D721Med (cell line): ENCODE results near the gene TMEM179.

Experiments
- DNase-seq: peaks from one replicate; pipeline ENCODE4 v3.0.0; 2011; ENCODE audit warnings: low spot score; ENCODE audit not compliant: insufficient read length
- FAIRE-seq: peaks from 2 replicates; lab custom pipeline; 2011; peaks lifted over from hg19 to GRCh38; lab: Jason Lieb, UNC
- TF ChIP-seq, protein P1 (sequence below): IDR thresholded peaks from 2 replicates; pipeline ENCODE4 v1.5.1; 2012; ENCODE audit warnings: mild to moderate bottlenecking, control low read depth; ENCODE audit not compliant: insufficient read depth; ENCODE audit errors: missing control alignments

The TMEM179 gene

DNA sequence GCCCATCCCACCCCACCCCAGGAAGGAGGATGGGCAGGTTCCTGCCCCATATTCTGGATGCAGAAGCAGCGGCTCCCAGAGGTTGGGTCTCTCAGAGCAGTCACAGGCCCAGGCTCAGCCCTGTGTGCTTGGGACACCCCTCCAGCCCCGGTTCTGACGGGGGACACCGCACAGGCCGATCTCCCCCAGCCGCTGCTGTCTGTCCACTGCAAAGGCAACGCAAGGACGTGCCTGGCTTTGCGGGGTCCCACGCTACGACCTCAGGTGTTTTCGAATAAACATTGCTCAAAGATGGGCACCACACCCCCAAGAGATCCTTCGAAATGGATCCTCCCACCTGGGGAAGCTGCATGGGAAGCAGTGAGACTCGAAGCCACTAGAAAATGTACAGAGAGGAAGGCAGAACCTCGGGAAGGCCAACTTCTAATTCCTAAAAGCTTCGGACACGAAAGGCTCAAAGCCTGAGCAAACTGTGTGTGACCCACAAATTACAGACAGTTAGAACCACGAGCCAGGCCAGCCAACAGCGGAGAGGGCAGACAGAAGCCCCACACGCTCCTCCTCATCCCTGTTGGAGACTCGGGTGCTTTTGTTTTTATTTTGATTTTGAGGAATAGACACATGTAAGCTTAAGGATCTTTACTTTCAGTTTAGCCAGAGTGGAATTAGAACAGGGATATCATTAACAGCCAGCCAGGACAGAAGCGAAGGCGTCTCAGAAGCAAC is 14.2 kb downstream of the TMEM179 start:
- TF ChIP-seq, protein P1, sequence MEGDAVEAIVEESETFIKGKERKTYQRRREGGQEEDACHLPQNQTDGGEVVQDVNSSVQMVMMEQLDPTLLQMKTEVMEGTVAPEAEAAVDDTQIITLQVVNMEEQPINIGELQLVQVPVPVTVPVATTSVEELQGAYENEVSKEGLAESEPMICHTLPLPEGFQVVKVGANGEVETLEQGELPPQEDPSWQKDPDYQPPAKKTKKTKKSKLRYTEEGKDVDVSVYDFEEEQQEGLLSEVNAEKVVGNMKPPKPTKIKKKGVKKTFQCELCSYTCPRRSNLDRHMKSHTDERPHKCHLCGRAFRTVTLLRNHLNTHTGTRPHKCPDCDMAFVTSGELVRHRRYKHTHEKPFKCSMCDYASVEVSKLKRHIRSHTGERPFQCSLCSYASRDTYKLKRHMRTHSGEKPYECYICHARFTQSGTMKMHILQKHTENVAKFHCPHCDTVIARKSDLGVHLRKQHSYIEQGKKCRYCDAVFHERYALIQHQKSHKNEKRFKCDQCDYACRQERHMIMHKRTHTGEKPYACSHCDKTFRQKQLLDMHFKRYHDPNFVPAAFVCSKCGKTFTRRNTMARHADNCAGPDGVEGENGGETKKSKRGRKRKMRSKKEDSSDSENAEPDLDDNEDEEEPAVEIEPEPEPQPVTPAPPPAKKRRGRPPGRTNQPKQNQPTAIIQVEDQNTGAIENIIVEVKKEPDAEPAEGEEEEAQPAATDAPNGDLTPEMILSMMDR, result no peak
- FAIRE-seq (no peak), DNase-seq (no peak)

DNA sequence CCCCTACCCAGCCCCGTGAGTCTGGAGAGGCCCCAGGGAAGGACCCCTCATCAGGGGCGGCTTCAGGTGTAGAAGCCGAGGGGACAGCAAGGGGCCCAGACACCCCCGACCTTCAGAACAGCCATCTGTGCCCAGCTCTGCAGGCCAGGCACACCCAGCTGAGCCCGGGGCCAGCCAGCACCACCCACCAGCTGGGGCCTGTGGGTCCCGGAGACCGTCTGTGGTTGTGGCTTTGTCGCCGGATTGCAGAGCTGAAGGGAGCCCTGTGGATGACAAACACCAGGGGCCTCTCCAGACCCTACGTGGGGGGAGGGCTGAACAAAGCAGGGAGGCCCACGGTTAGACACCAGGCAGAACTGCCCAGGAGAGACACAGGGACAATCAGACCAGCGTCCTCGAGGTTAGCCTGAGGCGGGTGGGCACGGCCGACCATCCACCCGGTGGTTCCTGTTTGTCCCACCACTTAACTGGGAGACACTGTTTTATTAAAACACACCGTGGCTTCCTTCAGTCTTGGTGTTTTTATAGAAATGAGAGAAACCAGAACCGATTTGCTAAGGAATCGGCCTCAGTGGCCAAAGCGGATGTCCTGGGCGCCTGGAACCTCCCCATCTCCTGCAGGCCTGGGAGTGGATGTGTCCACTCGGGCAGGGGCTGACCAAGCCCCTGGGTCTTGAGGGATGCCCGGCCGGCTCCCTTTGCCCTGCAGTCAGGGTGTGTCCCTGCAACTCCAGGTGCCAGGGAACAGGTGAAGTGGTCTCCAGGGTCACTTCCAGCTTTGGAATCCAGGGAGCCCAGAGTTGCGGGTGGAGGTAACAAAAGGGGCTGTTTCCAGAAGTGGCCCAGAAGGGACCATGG is 15.0 kb downstream of the TMEM179 start:
- no peak for FAIRE-seq

DNA sequence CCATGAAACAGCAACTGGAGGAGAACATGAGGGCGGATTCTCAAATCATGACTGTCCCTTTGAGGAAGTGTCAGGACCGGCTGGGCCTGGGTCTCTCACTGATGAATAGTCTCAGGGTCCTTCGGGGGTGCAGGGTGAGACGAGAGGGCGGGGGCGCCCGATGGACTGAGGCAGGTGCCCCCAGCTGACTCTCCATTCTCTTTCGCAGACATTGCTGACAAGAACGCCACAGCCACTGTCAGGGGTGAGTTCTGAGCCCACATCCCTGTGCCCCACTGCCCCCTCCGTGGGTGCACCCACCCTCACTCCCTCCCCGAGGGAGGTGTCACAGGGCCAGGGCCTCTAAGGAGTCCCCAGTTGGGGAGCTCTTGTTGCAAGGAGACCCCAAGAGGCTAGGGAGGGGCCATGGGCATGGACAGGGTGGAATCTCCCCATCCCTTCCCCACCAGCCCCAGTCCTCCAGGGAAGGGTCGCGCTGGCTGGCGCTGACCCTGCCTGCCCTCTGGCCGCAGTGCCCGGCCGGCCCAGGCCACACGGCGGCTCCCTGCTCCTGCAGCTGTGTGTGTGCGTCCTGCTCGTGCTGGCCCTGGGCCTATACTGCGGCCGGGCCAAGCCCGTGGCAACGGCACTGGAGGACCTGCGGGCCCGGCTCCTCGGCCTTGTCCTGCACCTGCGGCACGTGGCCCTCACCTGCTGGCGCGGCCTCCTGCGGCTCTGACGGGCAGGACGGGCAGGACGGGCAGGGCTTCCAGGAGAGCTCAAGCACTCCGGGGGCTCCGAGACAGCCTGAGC is 16.3 kb downstream of the TMEM179 start:
- TF ChIP-seq, protein P1, result no peak
- no peak for DNase-seq
- FAIRE-seq, result no peak

More for the DNA sequence above, 15.0 kb downstream of the TMEM179 start:
- TF ChIP-seq, protein P1, result no peak
- DNase-seq, result no peak

DNA sequence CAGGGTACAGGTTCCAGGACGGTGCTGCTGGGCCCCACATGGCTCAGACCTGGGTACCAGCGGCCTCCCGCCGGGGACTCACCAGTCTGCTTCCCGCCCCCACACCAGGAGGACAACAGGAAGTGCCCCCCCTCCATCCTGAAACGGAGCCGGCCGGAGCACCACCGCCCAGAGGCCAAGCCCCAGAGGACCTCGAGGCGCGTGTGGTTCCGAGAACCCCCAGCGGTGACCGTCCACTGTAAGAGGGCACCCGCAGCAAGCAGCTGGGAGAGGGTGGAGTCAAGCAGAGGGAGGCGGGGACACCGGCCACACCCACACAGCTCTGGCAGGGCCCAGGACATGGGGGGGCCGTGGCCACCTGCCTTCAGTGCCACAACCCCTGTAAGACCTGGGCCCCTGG is 16.9 kb downstream of the TMEM179 start:
- no peak for FAIRE-seq
- no peak for DNase-seq
- TF ChIP-seq, protein P1, result no peak

DNA sequence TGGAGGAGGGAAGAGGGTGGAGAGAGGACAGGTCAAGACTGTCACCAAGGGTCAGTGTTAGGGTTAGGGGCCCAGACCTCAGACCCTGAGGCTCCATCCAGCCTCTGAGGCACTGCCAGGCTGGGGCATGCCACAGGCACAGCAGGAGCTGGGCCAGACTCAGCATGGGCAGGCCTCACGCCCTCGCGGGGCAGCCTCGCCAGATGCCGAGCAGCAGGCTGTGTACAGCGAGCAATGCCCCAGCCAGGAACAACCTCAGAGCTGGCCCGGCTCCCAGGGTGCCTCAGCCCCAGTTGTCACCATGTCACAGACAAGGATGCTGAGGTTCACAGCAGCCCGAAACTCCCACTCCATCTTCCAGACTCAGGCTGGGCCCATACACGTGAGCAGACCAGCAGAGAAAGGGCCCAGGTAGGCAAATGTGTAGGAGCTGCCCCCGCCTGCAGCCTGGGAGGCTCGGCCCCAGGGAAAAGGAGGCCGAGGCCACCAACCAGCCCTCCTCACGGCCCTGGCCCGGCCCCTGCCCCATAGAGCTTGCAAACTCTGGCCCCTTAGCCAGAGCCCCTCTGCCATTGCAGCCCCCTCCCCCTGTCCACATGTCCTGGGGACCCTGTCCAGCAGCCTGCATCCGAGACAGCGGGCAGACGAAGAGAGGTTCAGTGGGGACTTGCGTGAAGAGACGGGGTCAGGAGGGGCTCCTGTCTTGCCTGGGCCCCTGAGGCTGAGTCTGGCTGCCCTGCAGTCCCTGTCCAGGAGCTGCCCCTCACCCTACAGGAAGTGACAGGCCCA is 17.5 kb downstream of the TMEM179 start:
- no peak for DNase-seq
- TF ChIP-seq, protein P1, result no peak
- FAIRE-seq, result no peak

DNA sequence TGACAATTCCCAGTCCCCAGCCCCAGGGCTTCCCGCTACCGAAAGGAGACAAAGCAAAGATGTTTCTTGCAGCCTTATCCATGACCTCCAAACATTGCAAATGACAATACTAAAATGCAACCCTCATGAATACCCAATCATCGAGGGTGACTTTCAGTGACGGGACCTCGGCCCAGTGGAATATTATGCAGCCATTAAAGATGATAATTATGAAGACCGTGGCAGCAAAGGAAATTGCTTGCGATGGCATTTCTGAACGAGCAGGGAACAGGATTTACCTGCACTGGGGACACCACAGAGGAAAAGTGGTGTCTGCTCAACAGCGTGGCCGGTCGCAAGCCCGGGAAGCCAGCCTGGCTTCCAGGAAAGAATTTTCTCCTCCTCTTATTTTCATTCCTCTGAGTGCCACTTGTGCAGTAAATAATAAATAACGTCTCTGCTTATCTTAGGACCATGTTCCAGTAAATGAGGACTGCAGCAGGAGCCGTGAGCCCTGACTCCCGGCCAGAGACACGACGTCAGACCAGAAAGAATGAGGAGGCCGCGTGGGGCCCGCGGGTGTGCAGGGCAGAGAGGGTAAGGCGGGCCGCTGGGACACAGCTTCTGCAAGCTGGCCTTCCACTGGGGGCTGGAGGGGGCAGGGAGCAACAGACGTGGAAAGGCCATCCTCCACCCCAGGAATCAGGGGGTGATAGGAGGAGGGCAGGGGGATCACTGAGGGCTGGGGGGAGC is 18.4 kb downstream of the TMEM179 start:
- no peak for FAIRE-seq
- no peak for DNase-seq
- TF ChIP-seq, protein P1, result no peak
